Activated naive CD4-positive, alpha-beta T cell treated with anti-CD3 and anti-CD28 coated beads, Interleukin-2, amount 50 U/mL, for 24 hours (primary cell): ENCODE measurements around the gene CEP170.
"Not testable (repeated sequence)": the region's sequence is repeated elsewhere in the genome, so short reads cannot be mapped to it uniquely, and the experiment has no call there.

Experiments used
- H3K27ac Mint-ChIP-seq: one replicate; pipeline ENCODE4 v1.8.0; 2021; ENCODE audit warnings: mild to moderate bottlenecking, mixed read lengths
- H3K27me3 Mint-ChIP-seq: one replicate; pipeline ENCODE4 v1.8.0; 2021; ENCODE audit warnings: mixed read lengths
- H3K36me3 Mint-ChIP-seq: one replicate; pipeline ENCODE4 v1.8.0; 2021; ENCODE audit warnings: mixed read lengths
- H3K4me1 Mint-ChIP-seq: one replicate; pipeline ENCODE4 v1.8.0; 2021; ENCODE audit warnings: mixed read lengths
- H3K4me3 Mint-ChIP-seq: one replicate; pipeline ENCODE4 v1.8.0; 2021; ENCODE audit warnings: mild to moderate bottlenecking, mixed read lengths
- H3K9me3 Mint-ChIP-seq: one replicate; pipeline ENCODE4 v1.8.0; 2021; ENCODE audit warnings: mixed read lengths

CEP170 gene

DNA sequence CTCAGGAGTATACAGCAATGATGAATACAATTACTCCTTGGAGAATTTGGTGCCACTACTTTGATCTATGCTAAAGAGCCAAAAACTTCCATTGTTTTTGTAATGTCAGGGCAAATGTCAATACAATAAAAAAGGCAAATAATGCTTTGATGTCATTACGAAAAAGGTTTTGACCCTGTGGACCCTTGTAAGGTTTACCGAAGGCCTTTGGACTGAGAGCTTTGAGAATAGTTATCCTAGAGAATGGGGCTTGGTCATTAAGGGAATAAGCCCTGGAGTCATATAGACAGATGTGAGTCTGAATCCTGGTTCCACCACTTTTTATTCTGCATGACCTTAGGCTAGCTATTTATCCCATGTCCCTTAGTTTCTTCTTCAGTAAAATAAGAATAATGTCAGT lies 27.5 kb downstream of the CEP170 start:
- Mint-ChIP-seq H3K9me3 (peaks cover 9% of the 10 kb centered on the region), H3K4me1 (peaks cover 32% of the 10 kb centered on the region), H3K4me3 (no peak overlapping the region), H3K36me3 (peaks cover 33% of the 10 kb centered on the region), H3K27me3 (no peaks in the 10 kb centered on the region), H3K27ac (no peak overlapping the region)

DNA sequence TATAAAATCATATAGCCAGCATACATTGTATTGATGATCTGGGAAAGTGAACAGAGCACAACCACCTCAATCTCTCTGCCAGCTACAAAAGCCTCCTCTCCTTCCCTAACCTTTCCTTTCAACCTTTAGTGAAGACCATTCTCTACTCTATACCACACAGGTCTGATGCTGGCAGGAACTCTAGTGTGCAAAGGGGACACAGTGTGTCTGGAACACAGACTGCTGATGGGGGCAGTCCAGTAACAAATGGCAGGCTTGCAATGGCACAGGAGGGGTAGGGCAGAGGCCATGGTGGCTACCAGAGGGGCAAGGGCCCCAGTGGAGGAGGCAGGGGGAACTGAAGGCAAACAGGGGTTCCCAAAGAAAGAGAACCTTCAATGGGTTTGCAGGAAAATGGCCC lies 37.0 kb downstream of the CEP170 start:
- H3K9me3 Mint-ChIP-seq: no peaks in the 10 kb centered on the region
- peaks cover 17% of the 10 kb centered on the region for H3K4me1 Mint-ChIP-seq
- no peak overlapping the region for H3K27ac Mint-ChIP-seq
- no peak overlapping the region for H3K4me3 Mint-ChIP-seq
- peaks cover 42% of the 10 kb centered on the region for H3K36me3 Mint-ChIP-seq
- no peaks in the 10 kb centered on the region for H3K27me3 Mint-ChIP-seq

DNA sequence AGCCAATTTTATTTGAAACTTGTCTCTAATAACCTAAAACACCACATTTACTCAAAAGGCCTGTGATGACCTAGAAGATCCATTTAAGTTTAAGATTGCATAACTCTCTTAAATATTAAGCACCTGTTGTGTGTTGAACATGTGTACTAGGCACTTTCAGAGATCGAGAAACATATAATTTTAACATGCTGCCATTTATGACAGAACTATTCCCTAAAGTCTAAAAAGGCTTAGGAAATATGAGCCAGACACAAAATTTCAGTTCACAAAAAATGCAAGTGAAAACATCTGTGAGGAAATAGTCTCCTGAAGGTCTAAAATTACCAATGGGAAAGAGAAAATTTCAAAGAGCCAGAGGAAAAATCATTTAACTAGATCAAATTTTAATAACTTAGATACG lies 37.7 kb downstream of the CEP170 start:
- H3K4me1 Mint-ChIP-seq: peaks cover 18% of the 10 kb centered on the region
- H3K4me3 Mint-ChIP-seq: no peak overlapping the region
- no peaks in the 10 kb centered on the region for H3K27me3 Mint-ChIP-seq
- H3K27ac Mint-ChIP-seq: no peak overlapping the region
- peaks cover 37% of the 10 kb centered on the region for H3K36me3 Mint-ChIP-seq
- no peaks in the 10 kb centered on the region for H3K9me3 Mint-ChIP-seq

DNA sequence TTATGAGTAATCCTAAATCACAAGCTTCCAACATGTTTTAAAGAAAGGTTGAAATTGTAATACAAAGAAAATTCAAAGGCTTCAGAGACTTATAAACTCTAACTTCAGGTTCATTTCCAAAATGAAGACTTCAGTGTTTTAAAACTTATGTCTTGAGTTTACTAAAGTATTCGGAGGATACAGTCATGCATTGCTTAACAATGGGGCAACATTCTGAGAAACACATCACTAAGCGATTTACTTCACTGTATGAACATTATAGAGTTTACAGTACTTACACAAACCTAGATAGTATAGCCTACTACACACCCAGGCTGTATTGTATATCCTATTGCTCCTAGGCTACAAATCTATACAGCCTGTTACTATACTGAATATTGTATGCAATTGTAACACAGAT lies 38.3 kb downstream of the CEP170 start:
- Mint-ChIP-seq H3K27me3 (no peaks in the 10 kb centered on the region), H3K4me1 (peaks cover 18% of the 10 kb centered on the region), H3K9me3 (no peaks in the 10 kb centered on the region), H3K4me3 (no peak overlapping the region), H3K27ac (no peak overlapping the region), H3K36me3 (peaks cover 35% of the 10 kb centered on the region)

DNA sequence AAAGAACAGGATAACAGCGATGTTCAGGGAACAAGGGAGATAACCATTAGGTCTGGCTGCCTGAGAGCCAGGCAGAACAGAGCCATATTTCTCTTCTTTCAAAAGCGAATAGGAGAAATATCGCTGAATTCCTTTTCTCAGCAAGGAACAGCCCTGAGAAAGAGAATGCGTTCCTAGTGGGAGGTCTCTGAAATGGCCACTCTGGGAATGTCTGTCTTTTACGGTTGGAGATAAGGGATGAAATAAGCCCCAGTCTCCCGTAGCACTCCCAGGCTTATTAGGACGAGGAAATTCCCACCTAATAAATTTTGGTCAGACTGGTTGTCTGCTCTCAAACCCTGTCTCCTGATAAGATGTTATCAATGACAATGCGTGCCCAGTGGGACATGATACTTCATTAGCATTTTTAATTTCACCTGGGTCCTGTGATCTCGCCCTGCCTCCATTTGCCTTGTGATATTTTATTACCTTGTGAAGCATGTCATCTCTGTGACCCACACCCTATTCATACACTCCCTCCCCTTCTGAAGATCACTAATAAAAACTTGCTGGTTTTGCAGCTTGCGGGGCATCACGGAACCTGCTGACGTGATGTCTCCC lies 39.7 kb downstream of the CEP170 start:
- H3K9me3 Mint-ChIP-seq, H3K27me3 Mint-ChIP-seq, H3K27ac Mint-ChIP-seq, H3K4me3 Mint-ChIP-seq: not testable (repeated sequence)
- Mint-ChIP-seq H3K36me3 (peaks cover 26% of the 10 kb centered on the region), H3K4me1 (peaks cover 18% of the 10 kb centered on the region)

DNA sequence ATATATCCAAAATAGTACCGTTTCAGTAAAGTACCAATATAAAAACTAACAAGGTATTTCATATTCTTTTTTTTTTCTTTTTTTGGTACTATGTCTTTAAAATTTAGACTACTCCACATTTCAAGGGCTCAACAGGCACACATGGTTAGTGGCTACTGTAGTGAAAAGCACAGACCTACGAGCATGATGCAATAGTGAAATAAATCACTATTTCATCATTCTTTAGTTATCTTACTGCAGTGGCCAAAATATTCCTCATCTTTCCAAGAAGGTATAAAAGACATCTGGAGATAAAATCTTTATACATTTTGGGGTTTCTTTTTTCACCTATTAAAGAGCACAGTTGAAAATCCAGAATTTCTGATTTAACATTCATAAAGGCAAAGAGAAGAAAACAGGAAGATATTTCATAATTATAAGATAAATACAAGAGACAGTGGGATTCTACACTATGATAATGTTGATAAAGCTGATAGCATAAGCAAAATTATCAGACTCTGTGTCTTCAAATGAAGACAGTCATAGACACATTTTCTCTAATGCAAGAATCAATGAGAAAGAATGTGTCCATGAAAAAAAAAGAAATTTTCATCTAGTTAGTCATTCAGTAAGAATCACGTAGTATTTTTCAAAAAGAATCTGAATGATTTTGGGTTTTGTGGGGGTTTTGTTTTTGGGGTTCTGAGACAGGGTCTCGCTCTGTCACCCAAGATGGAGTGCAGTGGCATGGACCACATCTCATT lies 41.9 kb downstream of the CEP170 start:
- Mint-ChIP-seq H3K27ac (no peak overlapping the region), H3K9me3 (no peaks in the 10 kb centered on the region), H3K36me3 (peaks cover 23% of the 10 kb centered on the region), H3K4me3 (no peak overlapping the region), H3K27me3 (no peaks in the 10 kb centered on the region), H3K4me1 (peaks cover 8% of the 10 kb centered on the region)

DNA sequence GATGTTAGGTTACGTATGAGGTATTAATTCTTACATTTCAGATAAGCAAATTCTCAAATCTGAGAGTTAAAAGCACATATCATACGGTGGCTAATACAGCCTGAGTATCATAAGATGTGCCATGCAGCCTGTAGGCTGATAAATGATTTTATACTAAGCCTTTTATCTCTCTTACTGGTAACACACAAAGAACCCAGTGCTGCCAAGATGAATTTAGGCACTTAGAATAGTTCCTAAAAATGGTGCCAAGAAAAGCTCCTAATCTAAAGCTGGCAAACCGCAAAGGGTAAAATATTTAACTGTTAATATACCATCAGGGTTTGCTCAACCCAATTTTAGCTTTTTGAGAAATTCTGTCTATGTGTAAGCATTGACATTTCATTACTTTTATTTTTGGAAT lies 43.1 kb downstream of the CEP170 start:
- H3K27ac Mint-ChIP-seq, H3K9me3 Mint-ChIP-seq, H3K27me3 Mint-ChIP-seq, H3K4me3 Mint-ChIP-seq, H3K4me1 Mint-ChIP-seq: not testable (repeated sequence)
- H3K36me3 Mint-ChIP-seq: peaks cover 16% of the 10 kb centered on the region

DNA sequence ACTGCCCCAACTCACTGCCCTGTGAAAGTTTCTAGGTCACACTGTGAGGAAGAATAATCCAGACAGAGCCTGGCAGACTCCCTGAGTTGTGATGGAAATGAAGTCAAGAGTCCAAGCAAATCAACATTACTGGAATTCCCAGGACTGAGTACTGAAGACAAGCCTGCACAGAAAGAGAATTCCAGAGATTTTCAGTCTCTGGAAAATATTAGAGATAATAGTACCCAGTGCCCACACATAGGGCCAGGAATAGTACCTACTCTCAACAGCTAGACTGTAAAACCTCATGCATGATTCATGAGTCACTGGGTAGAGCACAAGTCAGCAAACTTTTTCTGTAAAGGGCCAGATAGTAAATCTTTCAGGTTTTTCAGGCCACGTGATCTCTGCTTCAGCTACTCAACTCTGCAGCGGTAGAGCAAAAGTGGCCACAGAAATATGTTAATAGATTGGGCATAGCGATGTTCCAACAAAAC lies 50.0 kb downstream of the CEP170 start:
- not testable (repeated sequence) for H3K27ac Mint-ChIP-seq, H3K27me3 Mint-ChIP-seq, H3K4me1 Mint-ChIP-seq, H3K9me3 Mint-ChIP-seq, H3K4me3 Mint-ChIP-seq
- peaks cover 21% of the 10 kb centered on the region for H3K36me3 Mint-ChIP-seq

DNA sequence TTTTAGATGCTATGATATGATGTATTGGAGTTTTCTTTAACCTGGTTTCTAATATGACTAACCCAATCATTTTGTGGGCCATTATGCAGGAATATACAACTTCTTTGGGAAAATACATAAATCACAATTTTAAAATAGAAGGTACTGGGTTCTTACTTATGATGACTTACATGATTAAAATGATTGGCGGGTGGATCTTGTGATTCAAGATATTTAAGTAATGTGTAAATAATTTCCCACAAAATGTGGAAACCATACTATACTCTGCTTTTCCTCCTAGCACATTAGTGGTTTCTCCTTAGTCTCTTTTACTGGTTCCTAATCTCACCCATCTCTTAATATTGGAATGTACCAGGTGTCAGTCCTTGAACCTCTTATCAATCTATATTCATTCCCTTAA lies 50.7 kb downstream of the CEP170 start:
- H3K27ac Mint-ChIP-seq, H3K4me3 Mint-ChIP-seq, H3K9me3 Mint-ChIP-seq, H3K27me3 Mint-ChIP-seq, H3K4me1 Mint-ChIP-seq: not testable (repeated sequence)
- peaks cover 21% of the 10 kb centered on the region for H3K36me3 Mint-ChIP-seq

DNA sequence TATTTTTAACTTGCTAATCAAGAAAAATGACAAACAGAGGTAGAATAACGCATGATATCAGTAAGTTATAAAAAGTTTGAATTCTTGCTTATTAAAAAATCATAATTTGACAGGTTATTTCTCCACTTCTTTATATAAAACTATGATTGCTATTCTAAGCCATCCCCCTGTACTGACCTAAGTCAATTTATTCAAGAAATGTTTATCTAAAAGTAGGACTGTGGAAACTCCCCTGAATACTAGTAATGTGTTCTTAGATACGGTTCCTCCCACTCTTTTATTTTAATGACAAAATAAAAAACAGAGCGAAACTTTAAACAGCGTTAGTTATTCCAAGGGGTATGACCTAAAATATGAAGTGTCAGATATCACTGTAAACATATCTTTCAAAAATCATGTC lies 51.9 kb downstream of the CEP170 start:
- not testable (repeated sequence) for H3K9me3 Mint-ChIP-seq

DNA sequence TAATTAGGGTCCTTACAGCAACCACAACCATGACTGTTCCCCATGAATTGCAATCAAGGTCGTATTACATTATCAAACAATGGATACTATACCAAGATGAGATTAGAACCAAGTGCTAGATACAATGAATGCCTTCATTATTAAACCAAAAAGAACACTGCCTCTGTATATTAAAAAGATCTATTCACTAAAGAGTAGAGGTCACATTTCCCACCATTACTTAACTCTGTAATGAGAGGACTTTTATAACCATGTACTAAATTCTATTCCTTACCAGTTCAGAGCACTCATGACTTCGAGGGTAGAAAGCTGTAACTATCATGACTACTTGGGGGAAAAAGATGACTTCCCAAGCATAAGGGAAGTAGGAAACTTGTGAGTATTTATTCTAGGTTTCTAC lies 53.8 kb downstream of the CEP170 start:
- not testable (repeated sequence) for H3K27ac Mint-ChIP-seq, H3K27me3 Mint-ChIP-seq, H3K9me3 Mint-ChIP-seq, H3K4me3 Mint-ChIP-seq, H3K4me1 Mint-ChIP-seq
- peaks cover 22% of the 10 kb centered on the region for H3K36me3 Mint-ChIP-seq

More for the DNA sequence above, 51.9 kb downstream of the CEP170 start:
- H3K4me3 Mint-ChIP-seq, H3K27me3 Mint-ChIP-seq, H3K4me1 Mint-ChIP-seq, H3K27ac Mint-ChIP-seq: not testable (repeated sequence)
- peaks cover 21% of the 10 kb centered on the region for H3K36me3 Mint-ChIP-seq

DNA sequence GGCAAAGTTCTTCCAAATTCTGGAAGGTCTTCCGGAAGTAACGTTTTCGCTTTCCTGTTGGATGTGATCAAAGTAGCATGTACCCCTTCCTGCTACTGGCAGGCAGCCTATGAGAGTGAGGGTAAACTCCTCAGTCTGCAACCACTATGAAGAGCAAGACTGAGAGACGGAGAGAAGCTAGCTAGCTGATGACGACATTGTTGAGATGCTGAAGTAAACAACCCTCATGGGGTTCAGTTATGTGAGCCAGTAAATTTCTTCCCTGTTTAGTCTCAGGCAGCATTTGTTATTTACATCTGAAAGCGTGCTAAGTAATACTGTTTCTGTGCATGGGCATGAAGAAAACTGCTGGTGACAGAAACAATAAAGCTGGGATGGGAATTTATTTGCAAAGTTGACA lies 57.6 kb downstream of the CEP170 start:
- not testable (repeated sequence) for H3K4me3 Mint-ChIP-seq, H3K9me3 Mint-ChIP-seq, H3K27ac Mint-ChIP-seq, H3K27me3 Mint-ChIP-seq, H3K4me1 Mint-ChIP-seq
- peaks cover 12% of the 10 kb centered on the region for H3K36me3 Mint-ChIP-seq

DNA sequence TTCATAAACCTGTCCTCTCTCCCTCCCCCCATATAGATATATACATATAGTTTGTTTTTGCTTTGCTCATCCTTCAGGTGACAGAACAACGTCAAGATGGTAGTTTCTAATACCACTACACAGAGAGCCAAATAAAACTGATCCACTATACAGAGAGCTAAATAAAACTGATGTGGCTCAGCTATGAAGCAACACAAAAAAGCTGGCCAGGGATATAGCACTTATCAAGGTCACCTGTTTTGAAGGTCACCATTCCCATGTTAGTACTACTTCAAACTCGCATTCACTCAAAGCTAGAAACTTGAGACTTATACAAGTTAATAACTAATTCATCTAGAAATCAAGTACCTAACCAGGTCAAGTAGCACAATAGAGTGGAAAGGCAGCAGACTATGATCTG lies 61.8 kb downstream of the CEP170 start:
- not testable (repeated sequence) for H3K4me3 Mint-ChIP-seq, H3K27me3 Mint-ChIP-seq, H3K27ac Mint-ChIP-seq, H3K9me3 Mint-ChIP-seq, H3K4me1 Mint-ChIP-seq
- H3K36me3 Mint-ChIP-seq: peaks cover 11% of the 10 kb centered on the region

DNA sequence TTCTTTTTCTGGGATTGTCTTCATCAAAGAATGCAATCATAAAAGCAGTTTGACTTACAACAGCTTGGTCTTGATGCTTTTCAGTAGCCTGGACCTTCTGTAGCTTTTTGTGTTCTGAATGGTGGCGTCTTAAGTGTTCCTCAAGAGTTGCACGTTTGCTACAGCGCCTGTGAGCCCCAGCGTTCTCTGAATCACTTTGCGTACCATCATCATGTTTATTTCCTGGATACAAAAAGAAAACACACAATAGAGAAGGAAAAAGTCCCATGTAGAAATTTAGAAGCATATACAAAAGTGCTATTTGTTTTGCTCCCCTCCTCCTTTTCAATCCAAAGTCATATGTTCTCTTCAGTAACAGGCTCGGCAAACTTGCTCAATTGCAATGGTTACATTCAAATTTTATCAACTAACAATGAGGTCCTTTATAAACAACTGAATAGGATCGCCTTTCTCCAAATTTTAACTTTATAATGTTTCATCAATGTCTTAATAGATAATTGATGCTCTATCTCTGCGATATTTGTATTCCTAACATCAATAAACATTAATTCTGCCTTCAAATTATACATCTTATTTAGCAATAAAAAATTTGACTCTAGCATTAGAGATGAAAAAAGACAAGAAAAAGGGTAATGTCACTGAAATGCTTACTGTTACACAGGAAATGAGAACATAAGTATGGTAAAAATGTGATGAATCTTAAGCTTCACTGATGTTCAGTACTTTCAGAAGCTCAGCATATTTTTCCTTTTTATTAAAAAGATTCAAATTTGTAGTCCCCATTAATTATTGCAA lies 68.7 kb downstream of the CEP170 start:
- H3K27me3 Mint-ChIP-seq, H3K27ac Mint-ChIP-seq, H3K4me1 Mint-ChIP-seq, H3K4me3 Mint-ChIP-seq, H3K9me3 Mint-ChIP-seq: not testable (repeated sequence)
- peaks cover 19% of the 10 kb centered on the region for H3K36me3 Mint-ChIP-seq

DNA sequence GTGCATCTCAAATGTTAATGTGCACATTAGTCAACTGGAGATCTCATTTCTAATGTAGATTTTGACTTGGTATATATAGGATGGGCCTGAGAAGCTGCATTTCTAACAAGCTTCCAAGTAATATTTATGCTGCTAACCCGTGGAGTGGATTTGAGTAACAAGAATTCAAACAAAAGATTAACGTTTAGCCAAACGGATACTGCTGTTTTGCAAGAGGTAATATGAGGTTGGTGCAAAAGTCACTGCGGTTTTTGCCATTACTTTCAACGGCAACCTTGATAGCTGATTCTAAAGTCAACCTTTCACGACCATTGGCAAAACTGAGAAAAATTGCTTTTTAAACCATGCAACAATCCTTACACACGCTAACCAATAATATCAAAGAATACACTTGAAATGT lies 70.3 kb downstream of the CEP170 start:
- H3K27ac Mint-ChIP-seq, H3K27me3 Mint-ChIP-seq, H3K4me3 Mint-ChIP-seq, H3K9me3 Mint-ChIP-seq: not testable (repeated sequence)
- H3K36me3 Mint-ChIP-seq: peaks cover 19% of the 10 kb centered on the region
- H3K4me1 Mint-ChIP-seq: peaks cover 18% of the 10 kb centered on the region

DNA sequence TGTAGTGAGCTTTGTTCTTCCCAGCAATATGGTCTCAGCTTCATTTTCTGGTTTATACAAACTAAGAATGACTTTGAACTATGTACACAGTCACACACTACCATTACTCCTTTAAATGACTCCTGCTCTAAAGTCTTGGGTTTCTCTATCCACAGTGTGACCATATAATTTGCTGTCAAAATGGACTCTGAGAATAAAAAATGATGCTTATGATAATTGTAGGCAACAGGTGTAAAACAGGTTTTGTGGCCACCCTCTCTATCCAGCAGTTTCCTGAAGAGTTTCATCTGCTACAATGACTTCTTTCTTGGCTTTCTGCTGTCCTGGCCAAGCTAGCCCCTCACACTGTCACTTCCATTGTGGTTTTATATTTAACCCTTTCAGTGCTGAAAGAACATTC lies 71.4 kb downstream of the CEP170 start:
- not testable (repeated sequence) for H3K27ac Mint-ChIP-seq, H3K9me3 Mint-ChIP-seq, H3K27me3 Mint-ChIP-seq, H3K4me3 Mint-ChIP-seq
- Mint-ChIP-seq H3K36me3 (peaks cover 19% of the 10 kb centered on the region), H3K4me1 (peaks cover 21% of the 10 kb centered on the region)
